ENCODE data around the gene LTA4H. TPM values are rescaled to one million over a fixed set of nuclear protein-coding genes. Genes with fewer than 3 reads are reported as not detected.

Gene LTA4H
- total and polyA plus RNA-seq, 2 experiments from 2014 or later, result 35.0 to 90.5 TPM

DNA sequence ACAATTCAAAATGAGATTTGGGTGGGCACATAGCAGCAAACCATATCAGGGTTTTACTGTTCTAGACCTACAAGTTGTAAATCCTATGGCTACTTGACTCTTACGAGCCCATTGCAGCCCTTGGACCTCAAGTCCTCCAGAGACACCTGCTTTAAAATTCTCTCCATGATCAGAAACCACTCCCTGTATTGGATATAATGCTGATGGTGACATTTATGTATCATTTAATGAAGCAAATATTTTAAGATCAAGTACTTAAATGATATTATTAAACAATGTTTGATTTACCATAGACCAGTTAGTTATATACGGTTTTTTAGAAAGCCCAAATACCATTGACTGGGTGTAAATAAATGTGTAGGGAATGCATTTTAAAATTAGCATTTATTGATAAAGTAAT lies 68.1 kb downstream of the LTA4H start:
- Histone ChIP-seq H3K4me3 (no peak overlapping the region), H4K20me1 (ENCODE audit: insufficient read depth, poor library complexity, severe bottlenecking) (no peaks in the 10 kb centered on the region), H2AFZ (no peak overlapping the region), H3K9me2 (replicated peaks; ENCODE audit: insufficient read depth) (no peaks in the 10 kb centered on the region), H3K4me1 (ENCODE audit: insufficient read depth) (peaks cover 4% of the 10 kb centered on the region), H3K79me2 (no peaks in the 10 kb centered on the region), H3K36me3 (replicated peaks; ENCODE audit: insufficient read depth, low read depth) (no peaks in the 10 kb centered on the region), H3K4me2 (no peak overlapping the region), H3K27me3 (no peaks in the 10 kb centered on the region), H3K27ac (no peak overlapping the region), H3K9me3 (ENCODE audit: low read depth) (no peaks in the 10 kb centered on the region)
- DNase-seq (ENCODE audit: low spot score), result no peak
- TF ChIP-seq, protein P1, sequence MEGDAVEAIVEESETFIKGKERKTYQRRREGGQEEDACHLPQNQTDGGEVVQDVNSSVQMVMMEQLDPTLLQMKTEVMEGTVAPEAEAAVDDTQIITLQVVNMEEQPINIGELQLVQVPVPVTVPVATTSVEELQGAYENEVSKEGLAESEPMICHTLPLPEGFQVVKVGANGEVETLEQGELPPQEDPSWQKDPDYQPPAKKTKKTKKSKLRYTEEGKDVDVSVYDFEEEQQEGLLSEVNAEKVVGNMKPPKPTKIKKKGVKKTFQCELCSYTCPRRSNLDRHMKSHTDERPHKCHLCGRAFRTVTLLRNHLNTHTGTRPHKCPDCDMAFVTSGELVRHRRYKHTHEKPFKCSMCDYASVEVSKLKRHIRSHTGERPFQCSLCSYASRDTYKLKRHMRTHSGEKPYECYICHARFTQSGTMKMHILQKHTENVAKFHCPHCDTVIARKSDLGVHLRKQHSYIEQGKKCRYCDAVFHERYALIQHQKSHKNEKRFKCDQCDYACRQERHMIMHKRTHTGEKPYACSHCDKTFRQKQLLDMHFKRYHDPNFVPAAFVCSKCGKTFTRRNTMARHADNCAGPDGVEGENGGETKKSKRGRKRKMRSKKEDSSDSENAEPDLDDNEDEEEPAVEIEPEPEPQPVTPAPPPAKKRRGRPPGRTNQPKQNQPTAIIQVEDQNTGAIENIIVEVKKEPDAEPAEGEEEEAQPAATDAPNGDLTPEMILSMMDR (IDR thresholded peaks at IDR 0.05; ENCODE audit: poor library complexity), result no peak
- TF ChIP-seq EZH2 (IDR thresholded peaks at IDR 0.05; ENCODE audit: borderline replicate concordance) (no peak), EZH2phosphoT487 (IDR thresholded peaks at IDR 0.05; ENCODE audit: low read depth, severe bottlenecking, unreplicated experiment) (no peak)
- 98% methylated on average over 2 of the region's 2 CpGs for WGBS (ENCODE audit: low lambda C conversion rate, missing lambda C conversion rate)

DNA sequence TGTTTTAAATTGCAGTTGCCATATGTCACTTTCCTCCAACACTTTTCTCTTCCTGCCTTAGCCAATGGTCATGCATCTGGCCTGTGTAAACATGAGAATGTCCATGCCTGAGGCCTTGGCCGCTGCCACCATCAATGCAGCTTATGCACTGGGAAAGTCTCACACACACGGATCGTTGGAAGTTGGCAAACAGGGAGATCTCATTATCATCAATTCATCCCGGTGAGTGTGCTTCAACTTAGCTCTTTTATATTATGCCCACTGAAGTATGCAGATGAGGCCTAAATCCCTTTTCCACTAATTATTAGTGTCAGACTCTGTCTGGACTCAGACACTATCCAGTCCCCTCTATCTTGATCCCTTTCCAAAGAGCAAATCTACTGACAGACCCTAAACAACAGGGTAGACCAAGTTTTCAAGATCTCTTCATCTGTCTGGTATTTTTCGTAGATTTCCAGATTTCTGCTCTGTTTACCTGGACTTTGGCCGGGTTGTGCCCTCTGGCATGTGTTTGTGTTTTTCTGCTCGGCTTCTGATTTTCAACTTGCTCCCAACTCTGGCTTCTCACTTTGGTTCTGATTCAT lies 69.0 kb downstream of the LTA4H start:
- Histone ChIP-seq H3K4me3 (no peak overlapping the region), H3K36me3 (replicated peaks; ENCODE audit: insufficient read depth, low read depth) (no peaks in the 10 kb centered on the region), H3K4me1 (ENCODE audit: insufficient read depth) (no peaks in the 10 kb centered on the region), H4K20me1 (ENCODE audit: insufficient read depth, poor library complexity, severe bottlenecking) (no peaks in the 10 kb centered on the region), H3K4me2 (no peak overlapping the region), H2AFZ (no peak overlapping the region), H3K9me3 (ENCODE audit: low read depth) (no peaks in the 10 kb centered on the region), H3K27ac (no peak overlapping the region), H3K27me3 (no peaks in the 10 kb centered on the region), H3K79me2 (no peaks in the 10 kb centered on the region), H3K9me2 (replicated peaks; ENCODE audit: insufficient read depth) (no peaks in the 10 kb centered on the region)
- no peak for DNase-seq (ENCODE audit: low spot score)
- 42% methylated on average over 7 of the region's 7 CpGs for WGBS (ENCODE audit: low lambda C conversion rate, missing lambda C conversion rate)
- TF ChIP-seq EZH2 (IDR thresholded peaks at IDR 0.05; ENCODE audit: borderline replicate concordance), result no peak
- TF ChIP-seq, protein P1 (IDR thresholded peaks at IDR 0.05; ENCODE audit: poor library complexity), result no peak
- no peak for TF ChIP-seq EZH2phosphoT487 (IDR thresholded peaks at IDR 0.05; ENCODE audit: low read depth, severe bottlenecking, unreplicated experiment)

- Histone ChIP-seq H4K20me1 (ENCODE audit: insufficient read depth, poor library complexity, severe bottlenecking) (no peaks in the 10 kb centered on the region), H2AFZ (no peak overlapping the region), H3K4me3 (no peak overlapping the region), H3K36me3 (replicated peaks; ENCODE audit: insufficient read depth, low read depth) (no peaks in the 10 kb centered on the region), H3K4me1 (ENCODE audit: insufficient read depth) (no peaks in the 10 kb centered on the region), H3K27ac (no peak overlapping the region), H3K4me2 (no peak overlapping the region), H3K27me3 (no peaks in the 10 kb centered on the region), H3K9me2 (replicated peaks; ENCODE audit: insufficient read depth) (no peaks in the 10 kb centered on the region), H3K9me3 (ENCODE audit: low read depth) (no peaks in the 10 kb centered on the region), H3K79me2 (no peaks in the 10 kb centered on the region)
- TF ChIP-seq EZH2 (IDR thresholded peaks at IDR 0.05; ENCODE audit: borderline replicate concordance) (no peak), EZH2phosphoT487 (IDR thresholded peaks at IDR 0.05; ENCODE audit: low read depth, severe bottlenecking, unreplicated experiment) (no peak)
- TF ChIP-seq, protein P1 (IDR thresholded peaks at IDR 0.05; ENCODE audit: poor library complexity), result no peak
- DNase-seq (ENCODE audit: low spot score), result no peak
- WGBS (ENCODE audit: low lambda C conversion rate, missing lambda C conversion rate), result 91% methylated on average over 2 of the region's 2 CpGs
These were observed 72.3 kb downstream of the LTA4H start for GRCh38 chr12:95963096-95963495.
